Nephron progenitor cell (in vitro differentiated cells): ENCODE measurements around the gene EEF1AKMT3.

ENCODE experiments used
- DNase-seq: peaks from one replicate; pipeline ENCODE4 v3.0.0; 2021
- H3K27ac Mint-ChIP-seq: 2 replicates; pipeline ENCODE4 v1.8.0; 2021; ENCODE audit warnings: mild to moderate bottlenecking, moderate library complexity, mixed read lengths
- H3K27me3 Mint-ChIP-seq: 2 replicates; pipeline ENCODE4 v1.8.0; 2021; ENCODE audit warnings: mild to moderate bottlenecking, low read depth, mixed read lengths; ENCODE audit not compliant: poor library complexity
- H3K36me3 Mint-ChIP-seq: 2 replicates; pipeline ENCODE4 v1.8.0; 2021; ENCODE audit warnings: low read depth, mixed read lengths
- H3K4me1 Mint-ChIP-seq: 2 replicates; pipeline ENCODE4 v1.8.0; 2021; ENCODE audit warnings: mixed read lengths
- H3K4me3 Mint-ChIP-seq: 2 replicates; pipeline ENCODE4 v1.8.0; 2021; ENCODE audit warnings: mild to moderate bottlenecking, moderate library complexity, mixed read lengths
- H3K9me3 Mint-ChIP-seq: 2 replicates; pipeline ENCODE4 v1.8.0; 2021; ENCODE audit warnings: mild to moderate bottlenecking, moderate library complexity, mixed read lengths
- CTCF ChIP-seq: fragments of 200-600 bp; sonication (generic); IDR thresholded peaks from 2 replicates; pipeline ENCODE4 v1.5.0; 2021; ENCODE audit warnings: antibody characterized with exemption

The EEF1AKMT3 gene

DNA sequence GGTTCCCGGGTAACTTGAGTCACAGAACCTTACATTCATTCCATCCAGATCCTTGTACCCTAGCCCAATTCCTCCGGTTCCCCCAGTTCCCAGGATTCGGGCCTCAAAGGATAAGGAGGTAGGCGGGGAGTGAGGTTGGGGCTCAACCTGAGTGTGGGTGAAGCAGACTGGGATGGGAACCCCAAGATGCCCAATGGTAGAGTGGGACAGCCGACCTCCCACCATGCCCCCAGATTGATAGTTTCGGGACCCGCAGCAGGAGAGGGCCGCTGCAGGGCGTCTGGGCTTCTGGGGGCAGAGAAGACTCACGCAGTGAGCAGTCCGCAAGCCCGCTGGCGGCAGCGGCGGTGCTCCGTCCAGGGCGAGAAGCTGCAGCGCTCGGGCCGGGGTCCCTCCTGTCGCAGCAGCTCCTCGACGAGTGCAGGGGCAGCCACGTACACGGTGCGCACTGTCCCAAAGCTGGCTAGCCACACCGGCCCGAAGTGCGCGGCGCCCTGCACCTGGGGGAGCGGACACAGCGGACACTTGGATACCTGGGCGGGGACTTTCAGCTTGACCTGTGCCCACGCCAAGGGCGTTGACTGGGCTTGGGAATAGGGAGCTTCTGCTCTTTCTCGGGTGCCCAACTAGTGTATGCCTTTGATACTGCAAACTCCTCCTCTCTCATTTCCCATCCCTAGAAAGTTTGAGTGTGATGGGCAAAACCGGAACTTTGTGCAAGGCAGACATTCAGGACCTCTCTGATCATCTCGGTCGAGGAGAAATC lies 6.5 kb upstream of the EEF1AKMT3 start:
- peak; percentile 31 for DNase-seq
- peaks cover 83% of the 10 kb centered on the region for H3K27me3 Mint-ChIP-seq
- TF ChIP-seq CTCF: no peak

GRCh38 chr12:57766464-57767304 lies 5.7 kb upstream of the EEF1AKMT3 start, which contains the start of gene CYP27B1:
TSS of gene CYP27B1 (minus strand) at chr12:57767078. CDS start at chr12:57767041, 37 bp downstream.
- TF ChIP-seq CTCF: no peak
- Mint-ChIP-seq H3K9me3 (peaks cover 4% of the 10 kb centered on the region), H3K27ac (no peak within 1 kb of the TSS), H3K27me3 (peaks cover 76% of the 10 kb centered on the region), H3K36me3 (peaks cover 33% of the 10 kb centered on the region), H3K4me1 (peaks cover 37% of the 10 kb centered on the region), H3K4me3 (peak within 1 kb of the TSS; percentile 55)
- DNase-seq: peak; percentile 23

More for the DNA sequence above, 6.5 kb upstream of the EEF1AKMT3 start:
- H3K4me1 Mint-ChIP-seq: peaks cover 29% of the 10 kb centered on the region
- H3K36me3 Mint-ChIP-seq: peaks cover 33% of the 10 kb centered on the region
- no peak overlapping the region for H3K27ac Mint-ChIP-seq
- H3K4me3 Mint-ChIP-seq: peak overlapping the region; percentile 55
- H3K9me3 Mint-ChIP-seq: peaks cover 4% of the 10 kb centered on the region

DNA sequence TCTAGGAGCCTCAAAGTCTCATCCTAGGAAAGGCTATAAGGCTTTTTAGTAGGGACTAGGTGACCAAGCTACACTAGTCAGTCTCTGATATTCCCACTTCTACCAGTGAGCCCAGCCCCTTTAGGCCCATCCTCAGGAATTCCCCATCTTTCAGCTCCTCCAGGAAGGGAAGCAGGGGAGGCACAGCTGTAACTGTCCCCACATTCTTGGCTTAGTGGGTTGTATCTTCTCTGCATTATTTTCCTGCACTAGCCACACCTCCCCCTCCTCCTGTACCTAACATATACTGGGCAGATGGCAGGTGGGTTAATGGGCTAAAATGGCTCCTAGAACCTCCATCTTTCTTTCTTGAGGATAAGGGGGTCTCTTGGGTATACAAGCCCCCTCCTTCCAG lies 5.1 kb upstream of the EEF1AKMT3 start:
- Mint-ChIP-seq H3K4me1 (peaks cover 40% of the 10 kb centered on the region), H3K9me3 (peaks cover 4% of the 10 kb centered on the region), H3K27me3 (peaks cover 72% of the 10 kb centered on the region), H3K4me3 (no peak overlapping the region), H3K27ac (no peak overlapping the region), H3K36me3 (peaks cover 33% of the 10 kb centered on the region)
- TF ChIP-seq CTCF: no peak
- DNase-seq: no peak

DNA sequence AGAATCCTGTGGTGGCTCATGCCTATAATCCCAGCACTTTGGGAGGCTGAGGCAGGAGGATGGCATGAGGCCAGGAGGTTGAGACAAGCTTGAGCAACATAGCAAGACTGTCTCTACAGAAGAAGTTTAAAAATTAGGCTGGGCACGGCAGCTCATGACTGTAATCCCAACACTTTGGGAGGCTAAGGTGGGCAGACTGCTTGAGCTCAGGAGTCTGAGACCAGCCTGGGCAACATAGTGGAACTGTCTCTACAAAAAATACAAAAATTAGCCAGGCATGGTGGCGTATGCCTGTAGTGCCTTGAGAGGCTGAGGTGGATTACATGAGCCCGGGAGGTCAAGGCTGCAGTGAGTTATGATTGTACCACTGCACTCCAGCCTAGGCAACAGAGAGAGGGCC lies 4.5 kb upstream of the EEF1AKMT3 start:
- TF ChIP-seq CTCF: no peak
- Mint-ChIP-seq H3K36me3 (peaks cover 33% of the 10 kb centered on the region), H3K27me3 (peaks cover 67% of the 10 kb centered on the region), H3K9me3 (peaks cover 4% of the 10 kb centered on the region), H3K4me3 (no peak overlapping the region), H3K27ac (no peak overlapping the region), H3K4me1 (peaks cover 43% of the 10 kb centered on the region)
- DNase-seq: no peak

GRCh38 chr12:57769594-57769993 lies 2.8 kb upstream of the EEF1AKMT3 start:
- DNase-seq: no peak
- no peak for TF ChIP-seq CTCF
- Mint-ChIP-seq H3K9me3 (no peaks in the 10 kb centered on the region), H3K27ac (no peak overlapping the region), H3K36me3 (peaks cover 33% of the 10 kb centered on the region), H3K4me3 (peak overlapping the region; percentile 51), H3K4me1 (peaks cover 46% of the 10 kb centered on the region), H3K27me3 (peaks cover 54% of the 10 kb centered on the region)
